Thoracic aorta (tissue), 2 donors: ENCODE results near the gene PRSS56. TPM values are rescaled to one million over a fixed set of nuclear protein-coding genes. Genes with fewer than 3 reads are reported as not detected.

Source experiments
- ATAC-seq: fragments of 150-250 bp; one replicate; pipeline ENCODE4 v1.8.0; 2017; ENCODE audit warnings: low read depth; ENCODE audit not compliant: insufficient number of reproducible peaks, low FRiP score
- DNase-seq: peaks from one replicate; pipeline ENCODE4 v3.0.0-alpha.2; 2020; ENCODE audit warnings: low spot score
- H3K27ac ChIP-seq, 2 donors: fragments of 200-600 bp; sonication (generic); 1 replicate in 1 of 2; 2 replicates in 1 of 2; pipeline ENCODE4 v1.5.1; 2016; ENCODE audit warnings: mild to moderate bottlenecking in 2 of 2, moderate library complexity in 2 of 2
- H3K27me3 ChIP-seq: fragments of 200-600 bp; sonication (generic); replicated peaks from 2 replicates; pipeline ENCODE4 v1.6.0; 2016; ENCODE audit warnings: mild to moderate bottlenecking; ENCODE audit not compliant: insufficient read depth
- H3K36me3 ChIP-seq: fragments of 200-600 bp; sonication (generic); one replicate; pipeline ENCODE4 v1.5.1; 2016
- H3K4me1 ChIP-seq, 2 donors: fragments of 200-600 bp; sonication (generic); 1 replicate in 1 of 2; 2 replicates in 1 of 2; pipeline versions ENCODE4 v1.5.1 to v1.6.0; 2016; ENCODE audit warnings: low read depth in 2 of 2, mild to moderate bottlenecking in 1 of 2; ENCODE audit not compliant: control insufficient read depth in 1 of 2
- H3K4me3 ChIP-seq: fragments of 200-600 bp; sonication (generic); 2 replicates; pipeline ENCODE4 v1.5.1; 2016; ENCODE audit warnings: mild to moderate bottlenecking
- H3K9me3 ChIP-seq: fragments of 200-600 bp; sonication (generic); 2 replicates; pipeline ENCODE4 v1.5.1; 2016
- CTCF ChIP-seq: fragments of 200-600 bp; sonication (generic); IDR thresholded peaks from one replicate; pipeline ENCODE4 v1.5.1; 2019; ENCODE audit warnings: antibody characterized with exemption
- total RNA-seq, 2 donors: library from RNA; depleted of rRNA; stranded (reverse); fragments of >200 nt; gene quantifications; one replicate each; pipeline versions ENCODE4 v1.1.0 to v1.2.3, GENCODE V29; 2016

The PRSS56 gene
- total RNA-seq, 2 donors from 2014 or later: not detected

GRCh38 chr2:232513353-232513752, 6.8 kb upstream of the PRSS56 start:
- TF ChIP-seq CTCF: no peak
- no peak overlapping the region for H3K4me3 ChIP-seq
- DNase-seq (no peak), ATAC-seq (no peak)
- H3K9me3 ChIP-seq: no peaks in the 10 kb centered on the region
- no peaks in the 10 kb centered on the region for H3K36me3 ChIP-seq
- H3K4me1 ChIP-seq: no peaks in the 10 kb centered on the region
- H3K27ac ChIP-seq: no peak overlapping the region
- no peaks in the 10 kb centered on the region for H3K27me3 ChIP-seq

- no peak for TF ChIP-seq CTCF
- no peaks in the 10 kb centered on the region for H3K36me3 ChIP-seq
- no peak overlapping the region for H3K4me3 ChIP-seq
- no peaks in the 10 kb centered on the region for H3K27me3 ChIP-seq
- H3K4me1 ChIP-seq: no peaks in the 10 kb centered on the region
- no peak for DNase-seq
- ATAC-seq: no peak
- no peak overlapping the region for H3K27ac ChIP-seq
- H3K9me3 ChIP-seq: no peaks in the 10 kb centered on the region
These were observed 4.5 kb upstream of the PRSS56 start for GRCh38 chr2:232515639-232516038.

GRCh38 chr2:232516551-232516950, 3.6 kb upstream of the PRSS56 start:
- no peaks in the 10 kb centered on the region for H3K36me3 ChIP-seq
- no peaks in the 10 kb centered on the region for H3K9me3 ChIP-seq
- no peak overlapping the region for H3K4me3 ChIP-seq
- H3K4me1 ChIP-seq: peaks cover 0 to 1% of the 10 kb centered on the region in 2 donors
- DNase-seq (no peak), ATAC-seq (no peak)
- H3K27me3 ChIP-seq: no peaks in the 10 kb centered on the region
- TF ChIP-seq CTCF: no peak
- H3K27ac ChIP-seq: no peak overlapping the region

GRCh38 chr2:232518844-232519243, 1.3 kb upstream of the PRSS56 start:
- H3K9me3 ChIP-seq: no peaks in the 10 kb centered on the region
- ATAC-seq (no peak), DNase-seq (no peak)
- peaks cover 7 to 22% of the 10 kb centered on the region in 2 donors for H3K4me1 ChIP-seq
- no peak overlapping the region for H3K27ac ChIP-seq
- no peaks in the 10 kb centered on the region for H3K36me3 ChIP-seq
- no peak overlapping the region for H3K4me3 ChIP-seq
- TF ChIP-seq CTCF: no peak
- peaks cover 14% of the 10 kb centered on the region for H3K27me3 ChIP-seq

GRCh38 chr2:232520489-232520888, 301 bp downstream of the PRSS56 start:
- no peak for ATAC-seq
- H3K27ac ChIP-seq: no peak overlapping the region
- H3K4me1 ChIP-seq: peaks cover 7 to 31% of the 10 kb centered on the region in 2 donors
- no peaks in the 10 kb centered on the region for H3K36me3 ChIP-seq
- H3K4me3 ChIP-seq: no peak overlapping the region
- no peaks in the 10 kb centered on the region for H3K9me3 ChIP-seq
- no peak for DNase-seq
- no peak for TF ChIP-seq CTCF
- H3K27me3 ChIP-seq: peaks cover 17% of the 10 kb centered on the region
